Mesenchymal stem cell (in vitro differentiated cells and primary cell): Measurements from ENCODE around the gene P2RX7.
A peak's percentile ranks its signal among the peaks of the same experiment; 100 is the strongest.

Experiments used
- DNase-seq: peaks from one replicate; pipeline ENCODE4 v3.0.0-alpha.2; 2013
- H2AFZ ChIP-seq: one replicate; pipeline ENCODE4 v1.6.1; 2013; ENCODE audit warnings: low read depth, mild to moderate bottlenecking, control low read depth, inconsistent platforms, low read length, moderate library complexity
- H2AK5ac ChIP-seq: 2 replicates; pipeline ENCODE4 v1.6.1; 2013; ENCODE audit warnings: low read length, moderate library complexity, mild to moderate bottlenecking, inconsistent platforms; ENCODE audit not compliant: severe bottlenecking
- H2BK120ac ChIP-seq: one replicate; pipeline ENCODE4 v1.6.1; 2013; ENCODE audit warnings: low read depth, mild to moderate bottlenecking, inconsistent platforms, low read length, moderate library complexity
- H2BK12ac ChIP-seq, 2 experiments: one replicate each; pipeline ENCODE4 v1.6.1; 2013; ENCODE audit warnings: inconsistent platforms in 2 of 2, low read length in 2 of 2, mild to moderate bottlenecking in 2 of 2, moderate library complexity in 2 of 2, control low read depth in 1 of 2
- H2BK15ac ChIP-seq: one replicate; pipeline ENCODE4 v1.6.1; 2013; ENCODE audit warnings: mild to moderate bottlenecking, low read depth, inconsistent platforms; ENCODE audit not compliant: poor library complexity, severe bottlenecking
- H2BK5ac ChIP-seq: 2 replicates; pipeline ENCODE4 v1.6.1; 2013; ENCODE audit warnings: low read depth, mild to moderate bottlenecking, low read length, control low read depth, inconsistent platforms; ENCODE audit not compliant: poor library complexity, severe bottlenecking
- H3K14ac ChIP-seq, 2 experiments: one replicate each; pipeline ENCODE4 v1.6.1; 2013; ENCODE audit warnings: inconsistent platforms in 2 of 2, low read length in 2 of 2, control low read depth in 1 of 2, mild to moderate bottlenecking in 1 of 2, moderate library complexity in 1 of 2
- H3K18ac ChIP-seq, 2 experiments: one replicate each; pipeline ENCODE4 v1.6.1; 2013; ENCODE audit warnings: inconsistent platforms in 2 of 2, low read length in 2 of 2, control low read depth in 1 of 2, low read depth in 1 of 2, mild to moderate bottlenecking in 1 of 2
- H3K23ac ChIP-seq, 2 experiments: one replicate each; pipeline ENCODE4 v1.6.1; 2013; ENCODE audit warnings: inconsistent platforms in 2 of 2, low read length in 2 of 2, mild to moderate bottlenecking in 2 of 2, moderate library complexity in 2 of 2, control low read depth in 1 of 2
- H3K27ac ChIP-seq: 2 replicates; pipeline ENCODE4 v1.5.1; 2013; ENCODE audit warnings: mild to moderate bottlenecking, moderate library complexity, low read length, control low read depth, inconsistent platforms; ENCODE audit not compliant: poor library complexity, severe bottlenecking
- H3K27me3 ChIP-seq, 2 experiments: 2 replicates each; pipeline versions ENCODE4 v1.6.1 to v1.7.0; 2013; ENCODE audit warnings: low read length in 2 of 2, mild to moderate bottlenecking in 2 of 2, moderate library complexity in 2 of 2, control low read depth in 1 of 2, inconsistent platforms in 1 of 2; ENCODE audit not compliant: control insufficient read depth in 1 of 2, insufficient read depth in 1 of 2
- H3K36me3 ChIP-seq, 2 experiments: 2 replicates each; pipeline versions ENCODE4 v1.6.1 to v1.7.0; 2013; ENCODE audit warnings: low read length in 2 of 2, control low read depth in 1 of 2, inconsistent platforms in 1 of 2, low read depth in 1 of 2, mild to moderate bottlenecking in 1 of 2; ENCODE audit not compliant: insufficient read depth in 2 of 2, control insufficient read depth in 1 of 2
- H3K4ac ChIP-seq, 2 experiments: one replicate each; pipeline ENCODE4 v1.6.1; 2013; ENCODE audit warnings: inconsistent platforms in 2 of 2, low read length in 2 of 2, mild to moderate bottlenecking in 2 of 2, moderate library complexity in 2 of 2, control low read depth in 1 of 2, low read depth in 1 of 2
- H3K4me1 ChIP-seq: 2 replicates; pipeline ENCODE4 v1.6.1; 2013; ENCODE audit warnings: low read depth, low read length, control low read depth; ENCODE audit not compliant: control insufficient read depth, insufficient read depth
- H3K4me2 ChIP-seq: 2 replicates; pipeline ENCODE4 v1.6.1; 2013; ENCODE audit warnings: low read length, mild to moderate bottlenecking, inconsistent platforms; ENCODE audit not compliant: poor library complexity, severe bottlenecking
- H3K4me3 ChIP-seq, 2 experiments: 2 replicates each; pipeline versions ENCODE4 v1.5.1 to v1.7.0; 2013; ENCODE audit warnings: low read length in 2 of 2, mild to moderate bottlenecking in 2 of 2, control low read depth in 1 of 2, low read depth in 1 of 2; ENCODE audit not compliant: insufficient read depth in 1 of 2
- H3K79me1 ChIP-seq: replicated peaks from 2 replicates; pipeline ENCODE4 v1.6.1; 2013; ENCODE audit warnings: mild to moderate bottlenecking, control low read depth, low read length, inconsistent platforms; ENCODE audit not compliant: poor library complexity, severe bottlenecking
- H3K9ac ChIP-seq: 2 replicates; pipeline ENCODE4 v1.7.0; 2013; ENCODE audit warnings: mild to moderate bottlenecking, low read length, moderate library complexity
- H3K9me3 ChIP-seq: 2 replicates; pipeline ENCODE4 v1.7.0; 2013; ENCODE audit warnings: mild to moderate bottlenecking, low read length; ENCODE audit not compliant: control insufficient read depth
- H4K8ac ChIP-seq: one replicate; pipeline ENCODE4 v1.6.1; 2013; ENCODE audit warnings: inconsistent platforms, mild to moderate bottlenecking, low read length, moderate library complexity
- H4K91ac ChIP-seq: one replicate; pipeline ENCODE4 v1.6.1; 2013; ENCODE audit warnings: mild to moderate bottlenecking, low read length, inconsistent platforms
- WGBS: methylation state at CpG from one replicate; pipeline ENCODE4 v1.1.7; 2013; ENCODE audit warnings: mixed read lengths; 5-methylcytosine and 5-hydroxymethylcytosine counted together

The P2RX7 gene

DNA sequence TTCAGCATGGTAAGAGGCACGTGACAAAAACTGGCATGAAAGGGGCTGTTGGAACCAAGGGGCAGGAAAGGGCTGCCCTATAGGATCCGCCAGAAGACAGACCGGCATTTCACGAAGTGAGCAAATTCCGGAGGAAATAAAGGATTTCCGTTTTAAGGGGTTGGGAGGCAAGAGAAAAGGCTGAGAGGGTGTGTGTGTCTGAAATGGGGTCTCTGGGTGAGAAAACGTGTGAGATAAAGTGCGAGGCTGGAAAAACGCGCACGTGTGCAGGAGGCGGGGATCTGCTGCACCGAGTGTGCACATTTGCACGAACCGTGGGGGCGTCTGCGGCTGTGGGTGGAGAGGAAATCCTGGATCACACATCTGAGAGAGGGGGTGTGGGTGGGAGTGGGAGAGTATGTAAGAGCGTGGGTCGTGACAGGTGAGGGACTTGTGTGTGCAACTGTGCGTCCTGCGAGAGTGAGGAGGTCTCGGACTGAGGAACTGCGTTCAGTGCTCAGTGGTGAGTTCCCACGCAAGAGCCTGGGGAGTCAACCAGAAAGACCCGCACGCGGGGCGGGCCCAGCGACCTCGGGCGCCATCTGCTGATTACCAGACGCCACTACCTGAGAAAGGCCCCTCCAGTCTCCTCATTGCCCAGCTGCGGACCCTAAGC is 37.0 kb upstream of the P2RX7 start:
- no peak overlapping the region for H4K91ac ChIP-seq
- peak overlapping the region; percentile 3 for H3K4me2 ChIP-seq
- no peak overlapping the region for H3K27ac ChIP-seq
- no peak overlapping the region for H2BK12ac ChIP-seq
- H2AK5ac ChIP-seq, result no peak overlapping the region
- H3K4ac ChIP-seq, result no peak overlapping the region
- no peak overlapping the region for H2BK5ac ChIP-seq
- peaks cover 37 to 41% of the 10 kb centered on the region in 2 experiments for H3K27me3 ChIP-seq
- peak overlapping the region; percentile 28 to 82 for H3K4me3 ChIP-seq
- peak overlapping the region; percentile 5 for H4K8ac ChIP-seq
- H2AFZ ChIP-seq, result peak overlapping the region; percentile 49
- 13% methylated on average over 33 of the region's 33 CpGs for WGBS
- peaks cover 7% of the 10 kb centered on the region for H3K9me3 ChIP-seq
- no peaks in the 10 kb centered on the region for H3K36me3 ChIP-seq
- H3K9ac ChIP-seq, result peak overlapping the region; percentile 73
- H2BK120ac ChIP-seq, result no peak overlapping the region
- peak; percentile 72 for DNase-seq
- no peaks in the 10 kb centered on the region for H3K79me1 ChIP-seq
- no peak overlapping the region for H3K14ac ChIP-seq
- H3K23ac ChIP-seq, result no peak overlapping the region
- H3K18ac ChIP-seq, result peak overlapping the region in 1 of 2 experiments; percentile 54
- peaks cover 5% of the 10 kb centered on the region for H3K4me1 ChIP-seq
- no peak overlapping the region for H2BK15ac ChIP-seq

DNA sequence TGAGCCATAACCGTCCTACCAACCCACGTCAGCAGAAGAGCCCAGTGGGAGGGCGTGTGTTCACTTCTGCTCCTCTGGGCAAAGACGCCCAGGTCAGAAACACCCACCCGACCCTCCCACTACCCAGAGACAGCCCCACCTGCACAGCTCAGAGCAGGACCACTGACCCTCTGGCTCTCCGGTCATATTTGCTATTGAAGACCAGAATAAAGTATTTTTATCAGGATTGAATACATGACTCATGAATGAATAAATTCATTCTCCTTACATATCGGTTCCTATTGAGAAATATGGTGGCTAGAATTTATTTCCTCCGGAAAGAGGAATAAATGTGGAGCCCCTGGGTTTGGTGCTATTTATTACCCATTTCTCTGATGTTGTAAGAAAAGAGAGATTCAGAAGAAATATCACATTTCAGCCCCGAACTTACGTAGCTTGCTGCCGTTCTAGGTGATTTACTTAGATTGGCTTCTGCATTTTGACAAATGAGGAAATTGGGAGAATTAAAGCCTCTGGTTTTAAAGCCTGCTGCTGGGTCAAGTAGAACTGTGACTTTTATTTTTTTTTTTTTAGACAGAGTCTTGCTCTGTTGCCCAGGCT is 36.4 kb upstream of the P2RX7 start:
- H4K8ac ChIP-seq, result no peak overlapping the region
- H3K14ac ChIP-seq, result no peak overlapping the region
- peaks cover 30 to 35% of the 10 kb centered on the region in 2 experiments for H3K27me3 ChIP-seq
- peak overlapping the region; percentile 73 for H3K9ac ChIP-seq
- H2AK5ac ChIP-seq, result no peak overlapping the region
- H3K4ac ChIP-seq, result no peak overlapping the region
- H2AFZ ChIP-seq, result no peak overlapping the region
- H2BK120ac ChIP-seq, result no peak overlapping the region
- 37% methylated on average over 8 of the region's 11 CpGs for WGBS
- no peaks in the 10 kb centered on the region for H3K36me3 ChIP-seq
- DNase-seq, result no peak
- H2BK5ac ChIP-seq, result no peak overlapping the region
- no peak overlapping the region for H4K91ac ChIP-seq
- H3K4me3 ChIP-seq, result peak overlapping the region in 1 of 2 experiments; percentile 82
- no peak overlapping the region for H3K18ac ChIP-seq
- peak overlapping the region; percentile 3 for H3K4me2 ChIP-seq
- no peak overlapping the region for H2BK12ac ChIP-seq
- H3K9me3 ChIP-seq, result peaks cover 7% of the 10 kb centered on the region
- H2BK15ac ChIP-seq, result peak overlapping the region; percentile 48
- H3K23ac ChIP-seq, result no peak overlapping the region
- H3K27ac ChIP-seq, result no peak overlapping the region
- H3K79me1 ChIP-seq, result no peaks in the 10 kb centered on the region
- H3K4me1 ChIP-seq, result peaks cover 5% of the 10 kb centered on the region

DNA sequence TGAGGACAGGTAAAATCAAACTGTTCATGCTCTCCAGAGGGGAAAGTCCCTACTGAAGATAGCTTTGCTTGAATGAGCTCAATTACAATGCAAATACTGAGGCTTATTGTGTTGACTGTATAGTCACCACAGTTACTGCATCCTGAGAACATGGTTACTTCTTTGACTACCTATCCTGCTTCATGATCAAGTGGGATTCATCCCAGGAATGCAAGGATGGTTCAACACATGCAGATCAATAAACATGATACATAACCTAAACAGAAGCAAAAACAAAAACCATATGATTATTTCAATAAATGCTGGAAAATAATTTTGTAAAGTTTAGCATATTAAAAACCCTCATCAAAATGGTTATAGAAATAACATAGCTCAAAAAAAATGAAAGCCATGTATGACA is 32.9 kb upstream of the P2RX7 start:
- H2BK5ac ChIP-seq, result no peak overlapping the region
- H3K4me2 ChIP-seq, result no peak overlapping the region
- peaks cover 9% of the 10 kb centered on the region for H3K9me3 ChIP-seq
- DNase-seq, result no peak
- no peaks in the 10 kb centered on the region for H3K79me1 ChIP-seq
- peaks cover 5% of the 10 kb centered on the region for H3K4me1 ChIP-seq
- no peak overlapping the region for H3K18ac ChIP-seq
- no peak overlapping the region for H3K9ac ChIP-seq
- no peak overlapping the region for H3K4ac ChIP-seq
- no peak overlapping the region for H2BK120ac ChIP-seq
- no peak overlapping the region for H3K4me3 ChIP-seq
- peaks cover 11 to 20% of the 10 kb centered on the region in 2 experiments for H3K27me3 ChIP-seq
- no peak overlapping the region for H2BK12ac ChIP-seq
- no peak overlapping the region for H3K23ac ChIP-seq
- H4K91ac ChIP-seq, result no peak overlapping the region
- H3K36me3 ChIP-seq, result no peaks in the 10 kb centered on the region
- no peak overlapping the region for H4K8ac ChIP-seq
- H2BK15ac ChIP-seq, result no peak overlapping the region
- no peak overlapping the region for H2AFZ ChIP-seq
- no peak overlapping the region for H3K27ac ChIP-seq
- no peak overlapping the region for H2AK5ac ChIP-seq
- H3K14ac ChIP-seq, result no peak overlapping the region

DNA sequence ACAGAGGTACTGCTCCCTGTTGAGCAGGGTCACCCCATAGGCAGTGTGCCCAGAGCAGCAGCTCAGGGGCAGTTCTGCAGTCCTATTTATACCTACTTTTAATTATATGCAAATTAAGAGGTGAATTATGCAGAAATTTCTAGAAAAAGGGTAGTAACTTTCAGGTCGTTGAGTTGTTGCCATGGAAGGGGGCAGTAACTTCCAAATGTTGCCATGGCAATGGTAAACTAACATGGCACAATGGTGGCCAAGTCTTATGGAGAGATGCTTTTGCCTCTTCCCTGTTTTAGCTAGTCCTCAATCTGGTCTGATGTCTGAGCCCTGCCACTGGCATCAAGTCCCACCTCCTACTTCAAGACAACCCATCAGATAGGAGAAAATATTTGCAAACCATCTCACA is 30.4 kb upstream of the P2RX7 start:
- Histone ChIP-seq H3K14ac (no peak overlapping the region), H3K9me3 (peaks cover 11% of the 10 kb centered on the region), H3K79me1 (no peaks in the 10 kb centered on the region), H4K8ac (no peak overlapping the region), H2BK5ac (no peak overlapping the region), H2AK5ac (no peak overlapping the region), H3K23ac (no peak overlapping the region), H4K91ac (no peak overlapping the region), H3K18ac (no peak overlapping the region), H2BK12ac (no peak overlapping the region), H3K4ac (no peak overlapping the region), H3K27me3 (peaks cover 0 to 14% of the 10 kb centered on the region in 2 experiments), H2BK120ac (no peak overlapping the region), H3K36me3 (no peaks in the 10 kb centered on the region), H3K4me3 (no peak overlapping the region), H3K9ac (no peak overlapping the region), H3K27ac (no peak overlapping the region), H2BK15ac (no peak overlapping the region), H2AFZ (no peak overlapping the region), H3K4me1 (no peaks in the 10 kb centered on the region), H3K4me2 (no peak overlapping the region)
- no peak for DNase-seq
- WGBS, result 22% methylated on average over 1 of the region's 1 CpG
